ENCODE data around the gene FBXO10. TPM values are rescaled to one million over a fixed set of nuclear protein-coding genes. Genes with fewer than 3 reads are reported as not detected.

The FBXO10 gene
- total RNA-seq, 4 donors from 2014 or later: 2.4 to 5.5 (median 3.7) TPM

DNA sequence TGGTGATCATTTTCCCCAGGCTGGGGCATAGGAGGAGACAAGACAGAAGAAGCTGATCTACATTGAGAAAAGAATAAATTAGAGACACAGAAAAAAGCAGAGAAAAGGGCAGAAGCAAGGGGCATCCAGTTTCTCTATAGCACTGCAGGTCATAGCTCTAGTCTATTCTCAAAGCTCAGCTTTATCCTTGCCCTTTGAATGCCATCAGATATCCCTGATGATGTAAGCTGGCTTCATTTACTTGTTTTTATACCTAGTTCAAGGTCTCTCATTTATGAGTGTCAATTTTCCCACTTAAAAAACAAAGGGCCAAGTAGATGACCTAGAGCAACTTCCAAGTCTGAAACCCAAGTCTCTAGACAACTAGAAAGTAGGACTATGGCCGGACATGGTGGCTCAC, 32.7 kb downstream of the FBXO10 start:
- TF ChIP-seq, protein P1, sequence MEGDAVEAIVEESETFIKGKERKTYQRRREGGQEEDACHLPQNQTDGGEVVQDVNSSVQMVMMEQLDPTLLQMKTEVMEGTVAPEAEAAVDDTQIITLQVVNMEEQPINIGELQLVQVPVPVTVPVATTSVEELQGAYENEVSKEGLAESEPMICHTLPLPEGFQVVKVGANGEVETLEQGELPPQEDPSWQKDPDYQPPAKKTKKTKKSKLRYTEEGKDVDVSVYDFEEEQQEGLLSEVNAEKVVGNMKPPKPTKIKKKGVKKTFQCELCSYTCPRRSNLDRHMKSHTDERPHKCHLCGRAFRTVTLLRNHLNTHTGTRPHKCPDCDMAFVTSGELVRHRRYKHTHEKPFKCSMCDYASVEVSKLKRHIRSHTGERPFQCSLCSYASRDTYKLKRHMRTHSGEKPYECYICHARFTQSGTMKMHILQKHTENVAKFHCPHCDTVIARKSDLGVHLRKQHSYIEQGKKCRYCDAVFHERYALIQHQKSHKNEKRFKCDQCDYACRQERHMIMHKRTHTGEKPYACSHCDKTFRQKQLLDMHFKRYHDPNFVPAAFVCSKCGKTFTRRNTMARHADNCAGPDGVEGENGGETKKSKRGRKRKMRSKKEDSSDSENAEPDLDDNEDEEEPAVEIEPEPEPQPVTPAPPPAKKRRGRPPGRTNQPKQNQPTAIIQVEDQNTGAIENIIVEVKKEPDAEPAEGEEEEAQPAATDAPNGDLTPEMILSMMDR (IDR thresholded peaks at IDR 0.05): no peak
- no peak for TF ChIP-seq POLR2A (IDR thresholded peaks at IDR 0.05)
- intact Hi-C loops (cut with DNase I; ENCODE audit: low total_unique reads): no loop called here
- H3K4me3 ChIP-seq (ENCODE audit: low read depth, poor library complexity, severe bottlenecking): no peak overlapping the region
- WGBS, 2 donors: 95 to 100% methylated on average over 1 of the region's 1 CpG
- DNase-seq (ENCODE audit: low spot score in 2 of 2): no peak

- H3K4me3 ChIP-seq (ENCODE audit: low read depth, poor library complexity, severe bottlenecking): no peak overlapping the region
- no peak for TF ChIP-seq POLR2A (IDR thresholded peaks at IDR 0.05)
- TF ChIP-seq, protein P1 (IDR thresholded peaks at IDR 0.05): no peak
- intact Hi-C loops (cut with DNase I; ENCODE audit: low total_unique reads): no loop called here
- WGBS, 2 donors: 45 to 70% methylated on average over 1 of the region's 1 CpG
- no peak for DNase-seq (ENCODE audit: low spot score in 2 of 2)
These were observed 33.3 kb downstream of the FBXO10 start for GRCh38 chr9:37542895-37543294.

DNA sequence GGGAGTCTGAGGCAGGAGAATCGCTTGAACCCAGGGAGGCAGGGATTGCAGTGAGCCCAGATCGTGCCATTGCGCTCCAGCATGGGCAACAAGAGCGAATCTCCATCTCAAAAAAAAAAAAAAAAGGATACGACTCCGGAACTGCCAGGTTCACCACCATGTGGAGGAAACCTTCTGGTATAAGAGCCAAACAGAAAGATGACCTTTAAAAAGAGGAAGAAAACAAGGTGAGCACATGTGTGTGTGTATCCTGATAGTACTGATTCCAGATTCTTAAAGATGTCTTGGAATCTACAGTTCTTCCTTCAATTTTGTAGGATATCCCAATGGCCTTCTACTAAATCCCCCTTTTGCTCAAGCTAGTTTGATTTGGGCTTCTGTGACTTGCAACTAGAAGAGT, 33.7 kb downstream of the FBXO10 start:
- TF ChIP-seq, protein P1 (IDR thresholded peaks at IDR 0.05): no peak
- TF ChIP-seq POLR2A (IDR thresholded peaks at IDR 0.05): no peak
- 95 to 97% methylated on average over 6 of the region's 6 CpGs for WGBS, 2 donors

DNA sequence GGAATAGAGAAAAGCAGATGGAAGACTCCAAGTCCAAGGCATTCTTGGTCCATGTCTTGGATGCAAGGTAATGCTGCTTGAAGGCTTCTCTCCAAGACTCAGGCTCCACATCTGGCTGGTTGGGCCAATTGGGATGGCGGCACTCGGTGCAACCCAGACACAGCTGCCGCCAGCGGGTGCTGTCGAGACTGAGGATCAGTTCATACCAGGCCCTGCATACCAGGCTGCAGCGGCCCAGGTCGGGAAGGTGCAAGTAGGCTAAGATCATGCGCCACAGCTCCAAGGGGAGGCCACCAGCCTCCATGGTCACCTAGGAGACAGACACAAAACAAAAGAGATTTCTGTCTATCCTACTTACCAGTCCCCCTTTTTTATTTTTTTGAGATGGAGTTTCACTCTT, 34.7 kb downstream of the FBXO10 start:
- DNase-seq (ENCODE audit: low spot score in 2 of 2): no peak
- H3K4me3 ChIP-seq (ENCODE audit: low read depth, poor library complexity, severe bottlenecking): no peak overlapping the region
- WGBS, 2 donors: 97 to 99% methylated on average over 8 of the region's 8 CpGs
- intact Hi-C loops (cut with DNase I; ENCODE audit: low total_unique reads): no loop called here
- TF ChIP-seq, protein P1 (IDR thresholded peaks at IDR 0.05): no peak
- TF ChIP-seq POLR2A (IDR thresholded peaks at IDR 0.05): no peak

More for the DNA sequence above, 33.7 kb downstream of the FBXO10 start:
- no peak for DNase-seq (ENCODE audit: low spot score in 2 of 2)
- H3K4me3 ChIP-seq (ENCODE audit: low read depth, poor library complexity, severe bottlenecking): no peak overlapping the region
- intact Hi-C loops (cut with DNase I; ENCODE audit: low total_unique reads): no loop called here

GRCh38 chr9:37540634-37541033, 35.5 kb downstream of the FBXO10 start:
- 52 to 55% methylated on average over 3 of the region's 3 CpGs for WGBS, 2 donors
- intact Hi-C loops (cut with DNase I; ENCODE audit: low total_unique reads): no loop called here
- TF ChIP-seq POLR2A (IDR thresholded peaks at IDR 0.05): no peak
- TF ChIP-seq, protein P1 (IDR thresholded peaks at IDR 0.05): no peak
- no peak overlapping the region for H3K4me3 ChIP-seq (ENCODE audit: low read depth, poor library complexity, severe bottlenecking)
- DNase-seq (ENCODE audit: low spot score in 2 of 2): peak in 1 of 2 donors; percentile 36

DNA sequence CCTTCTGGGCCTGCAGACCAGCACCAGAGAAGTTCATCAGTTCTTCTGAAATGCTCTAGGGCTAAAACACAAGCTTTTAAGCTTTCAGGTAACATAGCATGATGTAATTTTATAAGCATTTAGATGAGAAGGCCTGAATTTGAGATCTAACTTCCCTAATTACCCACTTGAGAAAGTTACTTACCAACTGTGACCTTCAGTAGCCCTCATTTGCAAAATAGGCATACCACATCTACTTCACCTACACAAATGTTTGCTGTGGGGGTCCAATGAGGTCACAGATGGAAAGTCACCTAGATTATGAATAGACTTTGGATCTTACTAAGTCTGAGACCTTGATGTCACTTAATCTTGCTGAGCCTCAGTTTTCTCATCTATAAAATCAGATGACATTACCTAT, 36.5 kb downstream of the FBXO10 start:
- no peak overlapping the region for H3K4me3 ChIP-seq (ENCODE audit: low read depth, poor library complexity, severe bottlenecking)
- intact Hi-C loops (cut with DNase I; ENCODE audit: low total_unique reads): no loop called here
- DNase-seq (ENCODE audit: low spot score in 2 of 2): no peak
- TF ChIP-seq, protein P1 (IDR thresholded peaks at IDR 0.05): no peak
- no peak for TF ChIP-seq POLR2A (IDR thresholded peaks at IDR 0.05)

All from lower leg skin (tissue), 4 donors.